ENCODE measurements around the gene PC.

The PC gene

GRCh38 chr11:66906061-66906733 is 52.0 kb downstream of the PC start:
- H3K4me3 ChIP-seq (ENCODE audit: low read depth, low read length) = no peak overlapping the region
- TF ChIP-seq, protein P1, sequence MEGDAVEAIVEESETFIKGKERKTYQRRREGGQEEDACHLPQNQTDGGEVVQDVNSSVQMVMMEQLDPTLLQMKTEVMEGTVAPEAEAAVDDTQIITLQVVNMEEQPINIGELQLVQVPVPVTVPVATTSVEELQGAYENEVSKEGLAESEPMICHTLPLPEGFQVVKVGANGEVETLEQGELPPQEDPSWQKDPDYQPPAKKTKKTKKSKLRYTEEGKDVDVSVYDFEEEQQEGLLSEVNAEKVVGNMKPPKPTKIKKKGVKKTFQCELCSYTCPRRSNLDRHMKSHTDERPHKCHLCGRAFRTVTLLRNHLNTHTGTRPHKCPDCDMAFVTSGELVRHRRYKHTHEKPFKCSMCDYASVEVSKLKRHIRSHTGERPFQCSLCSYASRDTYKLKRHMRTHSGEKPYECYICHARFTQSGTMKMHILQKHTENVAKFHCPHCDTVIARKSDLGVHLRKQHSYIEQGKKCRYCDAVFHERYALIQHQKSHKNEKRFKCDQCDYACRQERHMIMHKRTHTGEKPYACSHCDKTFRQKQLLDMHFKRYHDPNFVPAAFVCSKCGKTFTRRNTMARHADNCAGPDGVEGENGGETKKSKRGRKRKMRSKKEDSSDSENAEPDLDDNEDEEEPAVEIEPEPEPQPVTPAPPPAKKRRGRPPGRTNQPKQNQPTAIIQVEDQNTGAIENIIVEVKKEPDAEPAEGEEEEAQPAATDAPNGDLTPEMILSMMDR (IDR thresholded peaks at IDR 0.05; ENCODE audit: insufficient read depth, low read length, missing control alignments) = no peak
- no peak for DNase-seq (ENCODE audit: low read depth, low spot score)
- POLR2A ChIA-PET = no interaction called here
- CTCF ChIA-PET = no interaction called here

GRCh38 chr11:66905631-66906030 is 52.6 kb downstream of the PC start:
- POLR2A ChIA-PET = no interaction called here
- no peak overlapping the region for H3K4me3 ChIP-seq (ENCODE audit: low read depth, low read length)
- CTCF ChIA-PET = no interaction called here
- DNase-seq (ENCODE audit: low read depth, low spot score) = no peak
- TF ChIP-seq, protein P1 (IDR thresholded peaks at IDR 0.05; ENCODE audit: insufficient read depth, low read length, missing control alignments) = no peak

DNA sequence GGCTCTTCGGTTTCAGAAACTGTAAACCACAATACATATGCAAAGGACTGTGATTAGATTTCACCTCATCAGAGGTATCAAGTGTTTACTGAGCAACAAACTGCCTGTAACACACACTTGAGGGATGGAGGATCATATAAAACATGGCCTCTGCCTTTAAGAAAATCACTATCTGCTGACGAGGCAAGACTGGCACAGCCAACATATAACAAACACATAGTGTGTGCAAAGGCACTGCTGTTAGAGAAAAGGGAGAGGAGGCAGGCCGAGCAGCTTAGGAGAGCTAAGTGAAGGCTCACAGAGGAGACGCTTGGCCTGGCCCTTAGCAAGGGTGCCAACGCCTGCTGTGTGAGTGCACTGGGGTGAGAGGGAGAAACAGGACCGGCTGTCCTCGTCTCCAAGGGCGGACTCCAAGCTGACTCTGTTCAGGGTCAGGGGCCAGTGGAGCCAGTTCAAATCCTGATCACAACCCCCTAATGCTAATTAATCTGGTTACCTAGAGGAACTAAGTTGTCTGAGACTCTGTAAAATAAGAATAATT is 53.1 kb downstream of the PC start:
- TF ChIP-seq, protein P1 (IDR thresholded peaks at IDR 0.05; ENCODE audit: insufficient read depth, low read length, missing control alignments) = no peak
- POLR2A ChIA-PET = no interaction called here
- no peak overlapping the region for H3K4me3 ChIP-seq (ENCODE audit: low read depth, low read length)
- CTCF ChIA-PET = no interaction called here
- no peak for DNase-seq (ENCODE audit: low read depth, low spot score)

DNA sequence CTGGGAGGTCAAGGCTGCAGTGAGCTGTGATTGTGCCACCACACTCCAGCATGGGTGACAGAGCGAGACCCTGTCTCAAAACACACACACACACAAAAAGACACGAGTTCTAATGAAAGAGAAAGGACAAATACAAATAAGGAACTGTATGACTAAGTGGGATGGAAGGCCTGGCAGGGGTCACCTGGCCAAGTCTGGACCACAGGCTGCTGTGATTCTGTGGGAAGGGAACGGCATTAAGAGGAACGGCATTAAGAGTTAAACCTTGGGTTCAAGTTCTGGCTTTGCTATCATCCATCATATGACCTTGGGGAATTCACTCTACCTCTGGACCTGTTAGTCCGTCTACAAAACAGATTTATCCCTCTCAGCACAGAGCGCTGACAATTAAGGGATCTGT is 53.6 kb downstream of the PC start:
- TF ChIP-seq, protein P1 (IDR thresholded peaks at IDR 0.05; ENCODE audit: insufficient read depth, low read length, missing control alignments) = no peak
- CTCF ChIA-PET = no interaction called here
- H3K4me3 ChIP-seq (ENCODE audit: low read depth, low read length) = no peak overlapping the region
- POLR2A ChIA-PET = no interaction called here
- DNase-seq (ENCODE audit: low read depth, low spot score) = no peak

- ChIA-PET CTCF (no interaction called here), POLR2A (no interaction called here)
- TF ChIP-seq, protein P1 (IDR thresholded peaks at IDR 0.05; ENCODE audit: insufficient read depth, low read length, missing control alignments) = no peak
- no peak for DNase-seq (ENCODE audit: low read depth, low spot score)
- no peak overlapping the region for H3K4me3 ChIP-seq (ENCODE audit: low read depth, low read length)
These were observed 54.1 kb downstream of the PC start for GRCh38 chr11:66904055-66904454.

DNA sequence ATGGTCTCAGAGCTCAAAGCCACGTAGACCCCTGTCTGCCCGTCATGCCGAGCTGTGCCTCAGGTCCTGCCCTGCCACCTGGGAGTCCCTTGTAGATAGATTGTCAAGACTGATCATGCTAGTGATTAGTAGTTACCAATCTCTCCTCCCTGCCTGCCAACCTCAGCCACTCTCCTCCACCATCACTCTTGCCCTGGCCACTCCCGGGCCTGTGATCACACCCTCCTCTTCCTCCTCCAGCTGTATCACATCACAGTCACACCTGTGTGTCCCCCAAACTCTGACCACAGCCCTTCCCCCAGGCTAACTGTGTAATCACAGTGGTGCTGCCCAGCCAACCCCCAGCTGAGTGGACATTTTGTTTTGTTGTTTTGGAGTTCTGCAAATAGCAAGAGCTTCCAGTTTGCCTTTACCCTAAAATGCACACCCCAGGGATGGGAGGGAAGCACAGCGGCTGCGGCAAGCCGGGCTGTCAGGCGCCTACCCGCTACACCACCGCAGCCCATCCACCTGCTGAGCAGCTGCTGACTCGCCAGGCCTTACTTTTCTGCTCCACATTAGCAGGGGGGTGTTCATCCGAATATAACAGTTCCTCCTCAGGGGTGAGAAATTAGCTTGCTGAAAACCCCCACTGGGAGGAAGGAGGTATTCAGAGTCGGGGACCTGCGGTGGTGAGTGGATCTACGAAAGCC is 55.6 kb downstream of the PC start:
- TF ChIP-seq, protein P1 (IDR thresholded peaks at IDR 0.05; ENCODE audit: insufficient read depth, low read length, missing control alignments) = no peak
- DNase-seq (ENCODE audit: low read depth, low spot score) = no peak
- POLR2A ChIA-PET = no interaction called here
- CTCF ChIA-PET = no interaction called here
- H3K4me3 ChIP-seq (ENCODE audit: low read depth, low read length) = no peak overlapping the region
